Measurements from ENCODE around the gene ADAT3.
A peak's percentile ranks its signal among the peaks of the same experiment; 100 is the strongest.

ADAT3 gene

GRCh38 chr19:1917926-1918325, 12.7 kb downstream of the ADAT3 start:
- DNase-seq: no peak

GRCh38 chr19:1918975-1919374, 13.8 kb downstream of the ADAT3 start:
- no peak for DNase-seq

- no peak for DNase-seq
Observed at GRCh38 chr19:1920644-1921043, 15.4 kb downstream of the ADAT3 start.

GRCh38 chr19:1921326-1921725, 16.1 kb downstream of the ADAT3 start:
- DNase-seq: no peak

- DNase-seq: no peak
Observed at GRCh38 chr19:1921825-1922224, 16.6 kb downstream of the ADAT3 start.

GRCh38 chr19:1922803-1923202, 17.6 kb downstream of the ADAT3 start:
- no peak for DNase-seq

DNA sequence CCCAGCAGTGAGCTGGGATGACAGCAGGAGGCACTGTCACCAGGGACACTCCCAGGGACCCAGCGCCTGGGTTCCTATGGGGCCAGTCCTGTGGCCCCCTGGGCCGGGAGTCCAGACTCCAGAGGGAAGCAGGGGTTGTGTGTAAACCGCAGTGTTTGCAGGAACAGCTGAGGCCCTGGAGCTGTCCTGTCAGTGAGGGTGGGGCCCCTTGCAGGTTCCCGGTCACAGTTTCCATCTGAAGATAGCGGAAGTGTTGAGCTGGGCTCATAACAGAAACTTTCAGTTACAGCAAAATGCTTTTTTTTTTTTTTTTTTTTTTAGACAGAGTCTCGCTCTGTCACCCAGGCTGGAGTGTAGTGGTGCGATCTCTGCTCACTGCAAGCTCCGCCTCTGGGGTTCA, 18.1 kb downstream of the ADAT3 start:
- DNase-seq: no peak

DNA sequence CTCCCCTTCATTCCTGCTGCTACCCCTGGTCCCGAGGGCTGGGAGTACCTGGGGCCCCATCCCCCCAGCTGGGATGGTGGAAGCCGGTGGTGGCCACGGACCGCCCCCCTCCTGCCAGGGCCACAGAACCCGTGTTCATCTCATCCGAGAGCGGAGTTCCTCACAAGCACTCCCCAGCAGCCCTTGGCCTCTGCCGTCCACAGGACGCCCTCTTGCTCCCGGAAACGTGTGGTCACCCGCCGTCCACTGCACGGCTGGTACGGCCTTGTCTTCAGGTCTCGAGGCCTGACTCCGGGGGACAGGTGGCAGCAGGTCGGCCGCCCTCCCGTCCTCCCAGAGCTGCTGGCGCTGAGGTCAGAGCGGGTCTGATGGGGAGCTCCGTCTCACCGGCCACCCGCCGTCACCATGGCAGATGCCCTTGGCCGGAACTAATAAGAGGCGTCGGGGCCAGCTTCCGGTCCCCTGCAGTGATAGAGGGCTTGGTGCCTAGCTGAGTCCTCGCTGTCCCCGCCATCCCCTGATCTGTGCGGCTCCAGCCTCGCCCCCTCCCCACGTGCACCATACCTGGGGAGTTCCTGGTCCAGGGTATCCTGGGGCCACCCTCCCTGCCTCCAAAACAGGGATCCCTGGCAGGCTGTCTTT, 19.2 kb downstream of the ADAT3 start:
- no peak for DNase-seq

DNA sequence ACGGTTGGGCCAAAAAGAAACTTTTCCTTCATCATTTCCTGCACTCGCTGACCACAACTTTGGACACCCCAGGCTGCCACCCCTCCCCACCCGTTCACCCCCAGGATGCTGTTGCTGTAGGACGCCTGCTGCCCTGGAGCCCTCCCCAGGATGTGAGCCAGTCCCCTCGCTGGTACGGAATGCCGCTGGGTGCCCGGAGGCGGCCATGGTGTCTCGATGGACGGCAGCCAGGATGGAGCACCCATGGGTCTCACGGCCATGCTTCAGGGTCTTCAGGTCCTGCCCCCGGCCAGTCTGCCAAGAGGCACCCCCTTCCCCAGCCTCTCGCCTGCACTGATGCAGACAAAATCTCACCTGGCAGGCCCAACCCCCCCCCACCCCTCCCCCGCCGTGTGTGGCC, 20.3 kb downstream of the ADAT3 start:
- DNase-seq: no peak

- no peak for DNase-seq
Observed at GRCh38 chr19:1929021-1929742, 24.0 kb downstream of the ADAT3 start.

- no peak for DNase-seq
Observed at GRCh38 chr19:1931445-1931844, 26.2 kb downstream of the ADAT3 start.

GRCh38 chr19:1932395-1932794, 27.2 kb downstream of the ADAT3 start:
- DNase-seq: no peak

DNA sequence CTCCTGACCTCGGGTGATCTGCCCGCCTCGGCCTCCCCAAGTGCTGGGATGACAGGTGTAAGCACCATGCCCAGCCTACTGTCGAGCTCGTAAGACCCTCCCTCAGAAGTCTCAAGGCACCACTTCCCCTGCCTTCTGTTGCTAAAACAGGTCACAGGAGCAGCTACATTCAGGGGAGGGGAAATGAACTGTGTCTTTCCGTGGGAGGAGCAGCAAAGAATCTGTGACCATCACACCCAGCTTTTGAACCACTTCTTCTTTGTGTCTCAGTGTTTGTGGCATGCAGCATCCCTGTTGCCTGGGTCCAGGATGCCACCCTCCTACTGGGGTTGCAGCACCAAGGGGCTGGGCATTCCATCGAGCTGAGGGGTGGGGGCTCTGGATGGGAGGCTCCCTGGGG, 28.0 kb downstream of the ADAT3 start:
- no peak for DNase-seq

- no peak for DNase-seq
Observed at GRCh38 chr19:1933942-1934341, 28.7 kb downstream of the ADAT3 start.

DNA sequence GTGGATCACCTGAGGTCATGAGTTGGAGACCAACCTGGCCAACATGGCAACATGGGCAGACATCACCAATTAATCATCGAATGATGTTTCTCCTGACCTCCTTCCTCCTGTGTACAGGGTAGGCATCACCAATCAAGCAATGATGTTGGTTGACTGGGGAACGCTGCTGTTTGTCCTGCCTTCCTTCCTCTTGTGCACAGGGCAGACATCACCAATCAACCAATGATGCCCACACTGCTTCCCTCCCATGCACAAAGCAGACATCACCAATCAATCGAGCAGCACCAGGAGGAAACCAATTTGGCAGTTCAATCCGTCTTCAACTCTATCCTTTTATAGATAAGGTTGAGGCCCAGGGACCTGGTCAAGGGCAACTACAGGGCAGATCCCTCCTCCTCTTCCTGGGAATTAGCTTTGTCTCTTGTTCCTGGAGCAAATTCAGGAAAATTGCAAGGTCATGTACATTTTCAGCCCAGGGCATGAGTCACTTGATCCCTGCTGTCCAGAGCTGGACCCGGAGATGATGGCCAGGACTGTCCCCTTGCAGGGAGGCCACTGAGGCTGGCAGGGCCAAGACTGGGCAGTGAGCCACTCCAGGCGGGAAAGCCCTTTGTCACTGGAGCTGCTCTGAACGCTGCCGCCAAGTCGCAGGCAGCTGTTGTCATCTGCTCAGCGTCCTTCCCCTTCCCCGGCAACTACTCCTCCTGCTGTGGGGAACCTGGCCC, 30.4 kb downstream of the ADAT3 start:
- DNase-seq: peak; percentile 30

- DNase-seq: no peak
Observed at GRCh38 chr19:1936430-1936829, 31.2 kb downstream of the ADAT3 start.

DNA sequence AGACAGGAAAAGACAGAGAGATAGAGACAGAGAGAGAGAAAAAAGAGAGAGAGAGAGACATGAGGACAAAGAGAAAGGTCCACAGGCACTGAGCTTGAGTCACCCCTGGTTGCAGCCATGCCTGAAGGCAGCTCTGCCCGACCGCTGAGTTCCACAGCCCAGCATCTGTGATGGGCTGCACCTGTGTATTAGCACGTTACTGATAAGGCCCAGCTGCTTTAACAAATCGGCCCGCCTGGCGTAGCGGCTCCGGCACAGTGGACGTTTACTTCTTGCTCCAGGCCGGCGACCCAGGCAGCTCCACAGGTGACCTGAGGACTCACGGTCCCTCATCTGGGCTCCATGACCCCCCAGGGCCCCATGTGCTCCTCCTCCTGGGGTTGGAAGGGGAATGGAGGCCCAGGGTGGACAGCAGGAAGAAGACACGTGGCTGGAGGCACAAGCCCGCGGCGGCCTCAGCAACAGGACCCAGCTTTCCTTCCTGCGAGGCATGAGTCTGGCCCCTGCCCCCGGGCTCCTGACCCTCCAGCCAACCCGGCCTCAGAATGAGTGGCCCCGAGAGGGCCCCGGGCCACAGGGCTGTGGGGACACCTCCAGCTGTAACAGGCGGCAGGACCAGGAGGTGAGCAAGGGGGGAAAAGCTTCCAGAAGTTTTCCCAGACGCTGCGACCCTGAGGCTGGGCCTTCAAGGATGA, 31.9 kb downstream of the ADAT3 start:
- no peak for DNase-seq

DNA sequence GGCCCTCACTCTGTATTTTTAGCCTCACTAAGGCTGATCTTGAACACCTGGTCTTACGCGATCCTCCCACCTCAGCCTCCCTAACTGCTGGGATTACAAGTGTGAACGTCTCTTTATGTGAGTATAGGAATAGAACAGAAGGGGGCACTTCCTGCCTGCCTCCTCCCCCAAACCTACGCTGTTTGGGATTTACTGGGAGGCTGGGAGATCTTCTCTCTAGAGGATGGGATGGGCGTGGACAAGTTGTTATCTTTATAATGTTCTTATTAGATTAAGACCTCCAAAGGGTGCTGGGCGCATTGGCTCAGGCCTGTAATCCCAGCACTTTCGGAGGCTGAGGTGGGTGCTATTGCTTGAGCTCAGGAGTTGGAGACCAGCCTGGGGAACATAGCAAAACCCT, 32.9 kb downstream of the ADAT3 start:
- no peak for DNase-seq

DNA sequence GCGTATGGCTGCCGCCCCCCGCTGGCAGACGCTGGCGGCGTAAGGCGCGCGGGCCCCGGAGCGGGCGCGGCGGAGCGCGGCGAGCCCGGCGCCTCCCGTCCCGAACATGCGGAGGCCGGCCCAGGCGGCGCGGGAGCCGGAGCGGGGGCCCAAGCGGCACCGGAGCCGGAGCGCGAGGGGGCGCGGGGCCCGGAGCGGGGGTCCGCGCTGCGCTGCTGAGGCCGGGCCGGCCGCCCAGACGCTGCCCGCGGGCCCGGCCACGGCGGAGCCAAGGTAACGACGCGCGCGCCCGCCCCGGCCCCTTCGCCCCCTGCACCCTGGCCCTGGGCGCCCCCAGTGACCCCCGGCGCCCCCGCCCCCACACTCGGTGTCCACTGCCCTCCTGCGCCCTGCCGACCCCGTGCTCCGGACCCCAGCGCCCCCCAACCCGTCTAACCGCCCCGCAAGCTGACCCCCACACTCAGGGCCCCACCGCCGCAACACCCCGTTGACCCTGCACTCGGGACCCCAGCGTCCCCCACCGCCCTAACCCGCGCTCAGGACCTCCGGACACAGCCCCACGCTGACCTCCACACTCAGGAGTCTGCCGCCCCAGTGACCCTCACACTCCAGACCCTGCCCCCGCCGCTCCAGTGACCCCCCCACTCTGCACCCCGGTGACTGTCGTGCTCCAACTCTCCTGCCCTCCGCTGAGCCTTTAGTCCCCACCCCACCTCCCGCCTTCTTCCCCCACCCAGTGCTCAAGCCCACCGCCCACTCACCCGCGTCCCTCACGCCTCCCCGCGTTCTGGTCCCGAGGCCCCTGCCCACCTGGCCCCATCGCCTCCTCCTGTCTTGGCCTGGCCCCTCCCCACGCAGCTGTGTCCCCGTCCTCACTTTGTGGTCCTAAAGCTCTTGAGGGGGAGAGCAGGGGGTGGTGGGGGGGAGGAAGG, 36.2 kb downstream of the ADAT3 start, which contains the start of gene CSNK1G2:
CSNK1G2 (plus strand) TSS at position 27 of the 932 bp plus-strand sequence. CDS start 28,601 bp downstream, outside the sequence.
- DNase-seq: no peak

GRCh38 chr19:1942078-1942933, 37.1 kb downstream of the ADAT3 start:
- DNase-seq: no peak

DNA sequence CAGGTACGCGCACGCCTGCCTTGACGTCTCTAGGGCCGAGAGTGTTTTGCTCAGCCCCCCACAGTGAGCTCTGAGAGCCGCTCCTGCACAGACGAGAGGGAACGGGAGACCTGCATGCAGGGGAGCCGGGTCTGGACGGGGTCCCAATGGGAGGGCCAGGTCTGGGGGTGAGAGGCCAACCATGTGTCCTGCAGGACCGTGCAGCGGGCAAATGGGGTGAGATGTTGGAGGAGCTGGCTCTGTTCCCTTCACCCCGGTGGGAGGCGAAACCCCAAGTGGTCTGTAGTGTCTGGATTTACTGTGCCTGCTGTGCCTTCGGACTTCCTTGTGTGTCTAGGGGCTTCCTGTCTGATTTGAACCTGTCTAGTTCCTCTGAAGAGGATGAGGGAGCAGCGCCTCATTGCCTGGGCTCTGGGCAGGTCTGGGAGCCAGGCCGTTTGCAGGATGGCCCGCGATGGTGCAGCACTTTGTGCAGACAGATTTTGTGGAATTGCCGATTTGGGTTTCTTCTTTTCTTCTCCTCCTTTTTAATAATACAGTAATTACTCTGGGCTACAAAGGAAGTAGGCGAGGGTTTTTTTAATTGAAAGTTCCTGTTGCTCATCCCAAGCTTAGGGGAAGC, 37.8 kb downstream of the ADAT3 start:
- DNase-seq: no peak

All from NCI-H2029 treated with DMSO at 0.1 percent for 48 hours (cell line).